GM12878 (cell line): ENCODE data around the gene KIF9. TPM values are rescaled to one million over a fixed set of nuclear protein-coding genes. Genes with fewer than 3 reads are reported as not detected.

Experiments used
- ATAC-seq: fragments of 200-7000 bp; cut with Tn5 transposase; 3 replicates; pipeline ENCODE4 v1.9.1; 2020; ENCODE audit warnings: mild to moderate bottlenecking, moderate library complexity
- BruUV-seq: library from RNA; stranded (reverse); fragments of 400-500 nt; replicated peaks from 2 replicates; lab custom pipeline; 2021; lab: Mats Ljungman, UMichigan
- CTCF ChIA-PET: fragments of 300-600 bp; sonication (Branson Sonifier 250); formaldehyde crosslinking; extraction: SDS; loops from one replicate; lab custom pipeline; 2021; ENCODE audit warnings: inconsistent platforms; lab: Yijun Ruan, JAX
- POLR2A ChIA-PET: fragments of 350-600 bp; formaldehyde crosslinking; extraction: SDS; loops from one replicate; lab custom pipeline; 2021; ENCODE audit warnings: inconsistent platforms; lab: Charles Lee
- RAD21 ChIA-PET: fragments of 300-600 bp; sonication (Branson Sonifier 250); formaldehyde crosslinking; loops from one replicate; lab custom pipeline; 2023; ENCODE audit warnings: antibody characterized with exemption; ENCODE audit not compliant: unreplicated experiment; lab: Charles Lee
- SMC1A ChIA-PET: fragments of 300-600 bp; sonication (Branson Sonifier 250); formaldehyde crosslinking; loops from one replicate; lab custom pipeline; 2023; ENCODE audit not compliant: unreplicated experiment, uncharacterized antibody; lab: Charles Lee
- DNase-seq: peaks from one replicate; pipeline ENCODE4 v3.0.0-alpha.2; 2011; ENCODE audit warnings: low read depth, low spot score
- FAIRE-seq: peaks from 3 replicates; lab custom pipeline; 2011; peaks lifted over from hg19 to GRCh38; lab: Jason Lieb, UNC
- H2AFZ ChIP-seq: 2 replicates; pipeline ENCODE4 v1.6.0; 2011; ENCODE audit warnings: low read depth, low read length, control low read depth; ENCODE audit not compliant: control insufficient read depth
- H3K27ac ChIP-seq: 2 replicates; pipeline ENCODE4 v1.5.1; 2011; ENCODE audit warnings: control low read depth; ENCODE audit not compliant: control insufficient read depth, insufficient read depth
- H3K27me3 ChIP-seq, 2 experiments: replicated peaks in 1 of 2; 2 replicates each; pipeline versions ENCODE4 v1.6.0 to v1.6.1; 2011; ENCODE audit warnings: low read length in 1 of 2; ENCODE audit not compliant: control insufficient read depth in 2 of 2, insufficient read depth in 2 of 2
- H3K36me3 ChIP-seq, 2 experiments: 2 replicates each; pipeline ENCODE4 v1.5.1; 2011; ENCODE audit warnings: low read length in 1 of 2; ENCODE audit not compliant: control insufficient read depth in 2 of 2, insufficient read depth in 2 of 2
- H3K4me1 ChIP-seq: 2 replicates; pipeline ENCODE4 v1.6.1; 2011; ENCODE audit warnings: mild to moderate bottlenecking, low read length, moderate library complexity, mixed read lengths; ENCODE audit not compliant: control insufficient read depth, insufficient read depth
- H3K4me2 ChIP-seq: 2 replicates; pipeline ENCODE4 v1.6.0; 2011; ENCODE audit warnings: control low read depth; ENCODE audit not compliant: control insufficient read depth, insufficient read depth
- H3K4me3 ChIP-seq: fragments of 200-600 bp; sonication (generic); 2 replicates; pipeline ENCODE4 v1.5.1; 2016
- H3K79me2 ChIP-seq: 2 replicates; pipeline ENCODE4 v1.6.0; 2011; ENCODE audit warnings: low read length; ENCODE audit not compliant: control insufficient read depth, insufficient read depth
- H3K9ac ChIP-seq: 2 replicates; pipeline ENCODE4 v1.8.0; 2011; ENCODE audit warnings: low read length, control low read depth, mixed read lengths; ENCODE audit not compliant: control insufficient read depth, insufficient read depth
- H3K9me3 ChIP-seq: replicated peaks from 3 replicates; pipeline ENCODE4 v1.5.1; 2011; ENCODE audit warnings: mild to moderate bottlenecking, low read length; ENCODE audit not compliant: control insufficient read depth, insufficient read depth
- H4K20me1 ChIP-seq: 2 replicates; pipeline ENCODE4 v1.6.0; 2011; ENCODE audit not compliant: control insufficient read depth, insufficient read depth
- BACH1 ChIP-seq: fragments of 450-650 bp; IDR thresholded peaks from 2 replicates; pipeline ENCODE4 v1.6.1; 2017; ENCODE audit warnings: mild to moderate bottlenecking, borderline replicate concordance
- BCL11A ChIP-seq: IDR thresholded peaks from 2 replicates; pipeline ENCODE4 v1.6.1; 2011; ENCODE audit warnings: low read depth, low read length
- BRCA1 ChIP-seq: IDR thresholded peaks from 2 replicates; pipeline ENCODE4 v1.6.1; 2011; ENCODE audit warnings: low read depth, low read length, improper control_type of control experiment
- CBX3 ChIP-seq: fragments of 200-600 bp; sonication (generic); IDR thresholded peaks from 2 replicates; pipeline ENCODE4 v1.6.1; 2016; ENCODE audit warnings: low read depth, borderline replicate concordance
- EZH2 ChIP-seq: IDR thresholded peaks from 2 replicates; pipeline ENCODE4 v1.6.1; 2012; ENCODE audit warnings: low read depth, mild to moderate bottlenecking, control low read depth, inconsistent platforms, low read length, borderline replicate concordance; ENCODE audit not compliant: control insufficient read depth
- MYC ChIP-seq: IDR thresholded peaks from 2 replicates; pipeline ENCODE4 v1.6.1; 2011; ENCODE audit warnings: mild to moderate bottlenecking, low read length, moderate library complexity, inconsistent platforms; ENCODE audit not compliant: insufficient read depth, insufficient replicate concordance, insufficient read length, severe bottlenecking
- NFIC ChIP-seq: IDR thresholded peaks from 2 replicates; pipeline ENCODE4 v1.6.1; 2012; ENCODE audit warnings: low read depth, mild to moderate bottlenecking, inconsistent platforms, low read length, moderate library complexity
- NFYA ChIP-seq: IDR thresholded peaks from 2 replicates; pipeline ENCODE4 v1.6.1; 2011; ENCODE audit warnings: low read depth, mild to moderate bottlenecking, low read length, improper control_type of control experiment, borderline replicate concordance
- NR2C2 ChIP-seq: IDR thresholded peaks from 2 replicates; pipeline ENCODE4 v1.6.1; 2011; ENCODE audit warnings: borderline replicate concordance, low read depth; ENCODE audit not compliant: control insufficient read depth, insufficient read length
- POLR2AphosphoS2 ChIP-seq: IDR thresholded peaks from 2 replicates; pipeline ENCODE4 v1.6.1; 2011; ENCODE audit warnings: low read depth, mild to moderate bottlenecking, low read length, improper control_type of control experiment, moderate library complexity
- RBBP5 ChIP-seq: fragments of 200-600 bp; sonication (generic); conservative IDR thresholded peaks from 2 replicates; pipeline ENCODE4 v1.6.1; 2016
- RUNX3 ChIP-seq: IDR thresholded peaks from 2 replicates; pipeline ENCODE4 v1.6.1; 2012; ENCODE audit warnings: low read length, inconsistent platforms
- ZNF217 ChIP-seq: fragments of 450-650 bp; IDR thresholded peaks from 2 replicates; pipeline ENCODE4 v1.6.1; 2017; ENCODE audit warnings: antibody characterized with exemption, mild to moderate bottlenecking
- ZSCAN29 ChIP-seq: fragments of 450-650 bp; IDR thresholded peaks from 2 replicates; pipeline ENCODE4 v1.6.1; 2017; ENCODE audit warnings: mild to moderate bottlenecking, moderate library complexity
- ZZZ3 ChIP-seq: IDR thresholded peaks from 2 replicates; pipeline ENCODE4 v1.6.1; 2011; ENCODE audit warnings: low read depth; ENCODE audit not compliant: control insufficient read depth, insufficient read length
- WGBS: methylation state at CpG from one replicate; pipeline ENCODE4 v1.1.6; 2016; ENCODE audit warnings: low lambda C conversion rate; ENCODE audit not compliant: insufficient replicate concordance, insufficient coverage; ENCODE audit errors: missing lambda C conversion rate; 5-methylcytosine and 5-hydroxymethylcytosine counted together
- in situ Hi-C: fragments of 300-500 bp; cut with MboI; formaldehyde crosslinking; loops from 9 replicates; pipeline ENCODE4 v1.14.3; 2018; ENCODE audit warnings: mixed read lengths
- intact Hi-C: fragments of 100-400 bp; cut with micrococcal nuclease; formaldehyde crosslinking; loops from one replicate; pipeline ENCODE4 v1.14.2; 2022; ENCODE audit not compliant: unreplicated experiment
- polyA plus RNA-seq, 11 experiments: library from polyadenylated mRNA; depleted of rRNA in 4 of 11; unstranded in 6 of 11; stranded (reverse) in 5 of 11; fragments of >200 nt; fragmentation: Nextera tagmentation in 4 of 11; fragmentation: Illumina TruSeq in 1 of 11; extraction: Ambion mirVana in 4 of 11; extraction: Trizol in 1 of 11; gene quantifications; 1 replicate in 1 of 11; 2 replicates in 10 of 11; pipeline versions ENCODE4 v1.2.1 to v1.2.3, GENCODE V29; 2011 to 2016; ENCODE audit warnings: inconsistent platforms in 2 of 11, missing spikeins in 2 of 11, low read depth in 1 of 11
- total RNA-seq, 4 experiments: library from RNA; depleted of rRNA in 3 of 4; stranded (reverse); fragments of >200 nt in 3 of 4; fragmentation: Illumina TruSeq in 1 of 4; extraction: Trizol in 1 of 4; gene quantifications; 2 replicates each; pipeline versions ENCODE4 v1.2.1 to v1.2.3, GENCODE V29; 2013 to 2021
- TF ChIP-seq, protein P1 (sequence below): fragments of 450-650 bp; IDR thresholded peaks from 2 replicates; pipeline ENCODE4 v1.6.1; 2017; ENCODE audit warnings: mild to moderate bottlenecking
- TF ChIP-seq, protein P2 (sequence below): fragments of 450-650 bp; IDR thresholded peaks from 2 replicates; pipeline ENCODE4 v1.6.1; 2017; ENCODE audit warnings: mild to moderate bottlenecking, moderate library complexity

Gene KIF9
- total and polyA plus RNA-seq, 10 of the 15 experiments (the other 5 are each of a cell fraction or from before 2014, with no cell fraction given) = 3.0 to 10.2 (median 5.9) TPM

DNA sequence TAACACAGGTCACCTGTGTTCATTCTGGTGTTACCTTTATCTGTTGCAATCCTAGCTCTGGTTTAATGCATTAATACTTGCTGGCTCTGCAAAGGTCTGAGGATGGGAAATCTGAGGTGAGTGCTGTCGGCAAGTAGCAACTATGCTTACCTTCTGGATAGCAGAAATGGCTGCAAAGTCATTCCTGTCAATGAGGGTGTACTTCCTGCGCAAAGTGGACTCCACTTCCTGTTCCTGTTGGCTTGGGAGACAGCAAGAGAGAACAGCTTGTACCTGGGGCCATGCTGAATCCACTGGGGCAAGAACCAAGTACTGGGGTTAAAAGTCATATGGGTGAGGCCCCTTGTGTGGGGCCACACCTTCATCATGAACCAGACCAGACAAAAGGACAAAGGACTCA is 37.3 kb downstream of the KIF9 start:
- intact Hi-C loops = no loop called here
- no peak for TF ChIP-seq ZSCAN29
- TF ChIP-seq NFYA = no peak
- TF ChIP-seq, protein P1, sequence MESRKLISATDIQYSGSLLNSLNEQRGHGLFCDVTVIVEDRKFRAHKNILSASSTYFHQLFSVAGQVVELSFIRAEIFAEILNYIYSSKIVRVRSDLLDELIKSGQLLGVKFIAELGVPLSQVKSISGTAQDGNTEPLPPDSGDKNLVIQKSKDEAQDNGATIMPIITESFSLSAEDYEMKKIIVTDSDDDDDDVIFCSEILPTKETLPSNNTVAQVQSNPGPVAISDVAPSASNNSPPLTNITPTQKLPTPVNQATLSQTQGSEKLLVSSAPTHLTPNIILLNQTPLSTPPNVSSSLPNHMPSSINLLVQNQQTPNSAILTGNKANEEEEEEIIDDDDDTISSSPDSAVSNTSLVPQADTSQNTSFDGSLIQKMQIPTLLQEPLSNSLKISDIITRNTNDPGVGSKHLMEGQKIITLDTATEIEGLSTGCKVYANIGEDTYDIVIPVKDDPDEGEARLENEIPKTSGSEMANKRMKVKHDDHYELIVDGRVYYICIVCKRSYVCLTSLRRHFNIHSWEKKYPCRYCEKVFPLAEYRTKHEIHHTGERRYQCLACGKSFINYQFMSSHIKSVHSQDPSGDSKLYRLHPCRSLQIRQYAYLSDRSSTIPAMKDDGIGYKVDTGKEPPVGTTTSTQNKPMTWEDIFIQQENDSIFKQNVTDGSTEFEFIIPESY = no peak
- no peak for TF ChIP-seq ZNF217
- TF ChIP-seq NR2C2 = no peak
- no peak for TF ChIP-seq RBBP5
- no peak for TF ChIP-seq NFIC
- no peak for TF ChIP-seq CBX3
- TF ChIP-seq, protein P2, sequence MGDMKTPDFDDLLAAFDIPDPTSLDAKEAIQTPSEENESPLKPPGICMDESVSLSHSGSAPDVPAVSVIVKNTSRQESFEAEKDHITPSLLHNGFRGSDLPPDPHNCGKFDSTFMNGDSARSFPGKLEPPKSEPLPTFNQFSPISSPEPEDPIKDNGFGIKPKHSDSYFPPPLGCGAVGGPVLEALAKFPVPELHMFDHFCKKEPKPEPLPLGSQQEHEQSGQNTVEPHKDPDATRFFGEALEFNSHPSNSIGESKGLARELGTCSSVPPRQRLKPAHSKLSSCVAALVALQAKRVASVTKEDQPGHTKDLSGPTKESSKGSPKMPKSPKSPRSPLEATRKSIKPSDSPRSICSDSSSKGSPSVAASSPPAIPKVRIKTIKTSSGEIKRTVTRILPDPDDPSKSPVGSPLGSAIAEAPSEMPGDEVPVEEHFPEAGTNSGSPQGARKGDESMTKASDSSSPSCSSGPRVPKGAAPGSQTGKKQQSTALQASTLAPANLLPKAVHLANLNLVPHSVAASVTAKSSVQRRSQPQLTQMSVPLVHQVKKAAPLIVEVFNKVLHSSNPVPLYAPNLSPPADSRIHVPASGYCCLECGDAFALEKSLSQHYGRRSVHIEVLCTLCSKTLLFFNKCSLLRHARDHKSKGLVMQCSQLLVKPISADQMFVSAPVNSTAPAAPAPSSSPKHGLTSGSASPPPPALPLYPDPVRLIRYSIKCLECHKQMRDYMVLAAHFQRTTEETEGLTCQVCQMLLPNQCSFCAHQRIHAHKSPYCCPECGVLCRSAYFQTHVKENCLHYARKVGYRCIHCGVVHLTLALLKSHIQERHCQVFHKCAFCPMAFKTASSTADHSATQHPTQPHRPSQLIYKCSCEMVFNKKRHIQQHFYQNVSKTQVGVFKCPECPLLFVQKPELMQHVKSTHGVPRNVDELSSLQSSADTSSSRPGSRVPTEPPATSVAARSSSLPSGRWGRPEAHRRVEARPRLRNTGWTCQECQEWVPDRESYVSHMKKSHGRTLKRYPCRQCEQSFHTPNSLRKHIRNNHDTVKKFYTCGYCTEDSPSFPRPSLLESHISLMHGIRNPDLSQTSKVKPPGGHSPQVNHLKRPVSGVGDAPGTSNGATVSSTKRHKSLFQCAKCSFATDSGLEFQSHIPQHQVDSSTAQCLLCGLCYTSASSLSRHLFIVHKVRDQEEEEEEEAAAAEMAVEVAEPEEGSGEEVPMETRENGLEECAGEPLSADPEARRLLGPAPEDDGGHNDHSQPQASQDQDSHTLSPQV = no peak
- TF ChIP-seq MYC = no peak
- TF ChIP-seq EZH2 = no peak
- no peak for TF ChIP-seq POLR2AphosphoS2
- no peak for TF ChIP-seq BACH1
- TF ChIP-seq RUNX3 = no peak
- no peak for TF ChIP-seq BCL11A
- no peak for TF ChIP-seq BRCA1
- TF ChIP-seq ZZZ3 = no peak
- ATAC-seq (no peak), DNase-seq (no peak), FAIRE-seq (no peak)
- ChIA-PET RAD21 (no interaction called here), POLR2A (no interaction called here), SMC1A (interaction anchor here (0.5 to 0.9 kb wide), 2 partner anchors 125 to 128 kb away, joined by 3 read pairs; no protein-coding TSS in a partner anchor), CTCF (interaction anchor here (0.6 to 1.7 kb wide), 3 partner anchors 79 to 375 kb away, joined by 3 to 5 read pairs (median 4); partner anchors contain the start of gene SETD2)
- Histone ChIP-seq H3K9me3 (no peaks in the 10 kb centered on the region), H3K4me3 (no peak overlapping the region), H3K27me3 (no peaks in the 10 kb centered on the region), H3K4me1 (no peaks in the 10 kb centered on the region), H3K27ac (no peak overlapping the region), H3K9ac (no peak overlapping the region), H4K20me1 (no peaks in the 10 kb centered on the region), H3K36me3 (no peaks in the 10 kb centered on the region), H3K4me2 (no peak overlapping the region), H2AFZ (no peak overlapping the region), H3K79me2 (no peaks in the 10 kb centered on the region)
- in situ Hi-C loops = no loop called here
- 94% methylated on average over 2 of the region's 2 CpGs for WGBS
- no TSS peak for BruUV-seq
